Measurements from ENCODE around the gene ILK. TPM values are rescaled to one million over a fixed set of nuclear protein-coding genes. Genes with fewer than 3 reads are reported as not detected.

Gene ILK
- total and polyA plus RNA-seq, 11 donors: 177 to 288 (median 222) TPM

GRCh38 chr11:6655790-6656583, 52.4 kb downstream of the ILK start, which contains the start of gene DCHS1:
Gene DCHS1 (minus strand): TSS chr11:6655809. CDS start chr11:6641613, 14,196 bp downstream.
- Histone ChIP-seq H3K27me3 (peaks cover 0 to 8% (median 0%) of the 10 kb centered on the region in 9 donors), H3K36me3 (no peaks in the 10 kb centered on the region), H3K9me3 (no peaks in the 10 kb centered on the region), H3K4me3 (peak within 1 kb of the TSS; percentile 20 to 68 (median 55)), H3K4me1 (peaks cover 0 to 47% (median 18%) of the 10 kb centered on the region in 12 donors), H3K27ac (peak within 1 kb of the TSS; percentile 1 to 93 (median 81))
- no peak for TF ChIP-seq CTCF (IDR thresholded peaks at IDR 0.05)
- no peak for TF ChIP-seq POLR2A (IDR thresholded peaks at IDR 0.05)
- WGBS, 4 donors: 13 to 22% (median 16%) methylated on average over 23 to 38 of the region's 56 CpGs
- ATAC-seq (peak in 3 of 4 donors; percentile 66 to 71 (median 68)), DNase-seq (peak; percentile 51 to 75 (median 64))
- intact Hi-C loops (cut with DNase I): loop anchor here in 1 of 10 donors (5.0 kb wide), 1 partner anchor 44 kb away; the partner anchor contains the start of gene TAF10

- intact Hi-C loops (cut with DNase I): loop anchor here in 1 of 10 donors (5.0 kb wide), 1 partner anchor 44 kb away; the partner anchor contains the start of gene TAF10
- H3K4me1 ChIP-seq: peaks cover 0 to 43% (median 16%) of the 10 kb centered on the region in 12 donors
- peak overlapping the region in 9 of 12 donors; percentile 51 to 93 (median 85) for H3K27ac ChIP-seq
- TF ChIP-seq POLR2A (IDR thresholded peaks at IDR 0.05) (no peak), CTCF (IDR thresholded peaks at IDR 0.05) (no peak)
- H3K27me3 ChIP-seq: peaks cover 0 to 6% (median 0%) of the 10 kb centered on the region in 9 donors
- DNase-seq (no peak), ATAC-seq (no peak)
- 71 to 82% (median 77%) methylated on average over 4 of the region's 4 CpGs for WGBS, 4 donors
- peak overlapping the region in 8 of 12 donors; percentile 48 to 68 (median 58) for H3K4me3 ChIP-seq
- H3K9me3 ChIP-seq: no peaks in the 10 kb centered on the region
- no peaks in the 10 kb centered on the region for H3K36me3 ChIP-seq
Observed at GRCh38 chr11:6656584-6656915, 53.0 kb downstream of the ILK start.

- H3K4me1 ChIP-seq: peaks cover 0 to 43% (median 14%) of the 10 kb centered on the region in 12 donors
- H3K4me3 ChIP-seq: no peak overlapping the region
- intact Hi-C loops (cut with DNase I): loop anchor here in 1 of 10 donors (5.0 kb wide), 1 partner anchor 45 kb away; the partner anchor contains the start of gene TAF10
- TF ChIP-seq CTCF (IDR thresholded peaks at IDR 0.05) (no peak), POLR2A (IDR thresholded peaks at IDR 0.05) (no peak)
- H3K27me3 ChIP-seq: peaks cover 0 to 5% (median 0%) of the 10 kb centered on the region in 9 donors
- H3K36me3 ChIP-seq: no peaks in the 10 kb centered on the region
- H3K9me3 ChIP-seq: no peaks in the 10 kb centered on the region
- no peak for ATAC-seq
- 72 to 85% (median 82%) methylated on average over 5 of the region's 5 CpGs for WGBS, 4 donors
- DNase-seq: no peak
- H3K27ac ChIP-seq: peak overlapping the region in 4 of 12 donors; percentile 83 to 93 (median 86)
Observed at GRCh38 chr11:6656936-6657335, 53.4 kb downstream of the ILK start.

- Histone ChIP-seq H3K27ac (no peak overlapping the region), H3K36me3 (no peaks in the 10 kb centered on the region), H3K9me3 (no peaks in the 10 kb centered on the region), H3K4me3 (no peak overlapping the region), H3K27me3 (peaks cover 0 to 5% (median 0%) of the 10 kb centered on the region in 9 donors), H3K4me1 (peaks cover 0 to 42% (median 14%) of the 10 kb centered on the region in 12 donors)
- ATAC-seq (no peak), DNase-seq (no peak)
- 65 to 89% (median 86%) methylated on average over 1 of the region's 1 CpG for WGBS, 4 donors
- intact Hi-C loops (cut with DNase I): loop anchor here in 1 of 10 donors (5.0 kb wide), 1 partner anchor 45 kb away; the partner anchor contains the start of gene TAF10
- TF ChIP-seq CTCF (IDR thresholded peaks at IDR 0.05): no peak
- TF ChIP-seq POLR2A (IDR thresholded peaks at IDR 0.05): no peak
Observed at GRCh38 chr11:6657346-6657745, 53.8 kb downstream of the ILK start.

Measured in heart left ventricle (tissue), 16 donors.